HG02870 (cell line): ENCODE measurements around the gene GPD2.
A peak's percentile ranks its signal among the peaks of the same experiment; 100 is the strongest.
"Not testable (repeated sequence)": the region's sequence is repeated elsewhere in the genome, so short reads cannot be mapped to it uniquely, and the experiment has no call there.

ENCODE experiments used
- ATAC-seq: cut with Tn5 transposase; IDR thresholded peaks from one replicate; pipeline ENCODE4 v1.9.1; 2021; ENCODE audit warnings: mild to moderate bottlenecking, moderate library complexity; ENCODE audit not compliant: unreplicated experiment

The GPD2 gene

DNA sequence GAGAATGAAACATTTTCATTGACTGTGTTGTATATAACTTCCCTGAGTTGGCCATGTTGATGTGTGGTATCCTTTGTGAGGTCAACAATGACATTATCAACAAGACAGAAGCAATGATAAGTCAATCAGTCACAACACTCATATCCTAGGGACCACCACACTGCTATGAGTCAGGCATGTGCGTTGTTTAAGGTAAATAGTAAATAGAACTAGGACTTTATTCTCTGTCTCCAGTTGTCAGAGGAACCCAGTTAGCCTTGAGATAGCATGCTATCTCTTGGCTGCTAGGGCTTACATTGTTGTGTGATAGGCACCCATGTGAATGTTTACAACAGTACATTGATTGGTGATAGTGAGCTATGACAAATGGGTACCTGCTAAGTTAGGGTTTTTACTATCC is 37.3 kb downstream of the GPD2 start:
- no peak for ATAC-seq

DNA sequence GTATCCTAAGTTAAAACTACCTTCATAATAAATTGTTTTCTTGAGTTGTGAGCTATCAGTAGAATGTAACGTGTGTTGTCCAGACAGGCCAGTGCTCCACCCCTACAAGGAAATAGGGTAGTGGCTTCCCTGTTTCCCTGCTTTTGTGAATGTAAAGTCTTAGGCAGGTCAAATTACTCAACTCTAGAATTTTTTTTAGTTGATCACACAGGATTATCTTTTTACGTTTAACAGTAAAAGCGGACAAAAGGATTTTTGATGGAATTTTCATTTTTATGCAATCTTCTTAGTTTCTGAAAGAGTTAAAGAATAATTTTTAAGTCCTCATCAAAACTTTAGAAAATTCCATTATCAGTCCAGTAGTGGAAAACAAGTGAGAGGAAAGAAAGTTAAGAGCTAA is 38.2 kb downstream of the GPD2 start:
- no peak for ATAC-seq

DNA sequence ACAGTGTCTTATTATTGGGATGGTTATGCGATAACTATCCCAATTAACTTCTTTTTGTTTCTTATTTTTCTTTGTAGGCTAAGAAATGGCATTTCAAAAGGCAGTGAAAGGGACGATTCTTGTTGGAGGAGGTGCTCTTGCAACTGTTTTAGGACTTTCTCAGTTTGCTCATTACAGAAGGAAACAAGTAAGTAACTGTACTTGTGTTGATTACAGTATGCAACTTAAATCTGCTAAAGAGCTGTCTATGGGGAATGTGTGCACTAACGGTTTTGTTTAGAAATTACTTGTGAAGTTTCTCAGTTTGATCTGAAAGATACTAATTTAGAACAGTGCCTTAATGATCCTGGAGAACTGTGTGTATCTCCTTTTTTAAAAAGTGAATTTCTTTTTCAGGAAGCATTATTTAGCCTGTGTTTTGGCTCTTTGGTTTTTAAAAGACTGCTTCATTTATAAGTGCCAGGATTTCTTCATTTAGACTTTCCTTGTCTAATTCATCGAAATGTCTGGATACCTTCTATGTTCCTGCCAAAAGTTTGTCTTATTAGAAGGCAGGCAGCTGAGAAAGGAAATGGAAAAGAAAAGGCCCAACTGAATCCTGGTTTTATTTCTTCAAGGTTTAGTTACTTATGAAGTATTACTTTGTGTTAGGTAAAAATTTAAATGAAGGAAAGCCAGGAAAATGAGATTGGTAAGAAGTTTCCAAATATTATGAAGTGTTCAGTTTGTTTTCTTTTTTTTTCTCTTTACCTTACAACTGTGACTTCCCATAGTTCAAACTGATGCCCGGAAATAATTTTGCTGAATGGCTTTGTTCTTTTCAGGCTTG is 40.1 kb downstream of the GPD2 start:
- peak; percentile 71 for ATAC-seq

DNA sequence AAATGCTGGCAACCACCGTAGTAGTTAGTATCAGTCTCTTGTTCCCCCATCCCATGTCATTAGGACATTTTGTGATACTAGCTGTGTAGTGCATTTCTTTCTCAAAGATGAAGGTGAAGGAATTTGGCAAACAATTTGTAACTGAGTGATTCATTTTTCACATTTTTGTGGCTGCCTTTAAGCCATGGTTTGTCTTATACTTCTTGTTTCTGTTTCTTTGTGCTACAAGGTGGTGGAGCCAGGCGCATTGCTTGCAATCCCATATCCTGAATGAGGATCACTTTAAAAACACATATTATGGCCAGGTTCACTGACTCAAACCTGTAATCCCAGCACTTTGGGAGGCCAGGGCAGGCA is 40.6 kb downstream of the GPD2 start:
- ATAC-seq = peak; percentile 73

DNA sequence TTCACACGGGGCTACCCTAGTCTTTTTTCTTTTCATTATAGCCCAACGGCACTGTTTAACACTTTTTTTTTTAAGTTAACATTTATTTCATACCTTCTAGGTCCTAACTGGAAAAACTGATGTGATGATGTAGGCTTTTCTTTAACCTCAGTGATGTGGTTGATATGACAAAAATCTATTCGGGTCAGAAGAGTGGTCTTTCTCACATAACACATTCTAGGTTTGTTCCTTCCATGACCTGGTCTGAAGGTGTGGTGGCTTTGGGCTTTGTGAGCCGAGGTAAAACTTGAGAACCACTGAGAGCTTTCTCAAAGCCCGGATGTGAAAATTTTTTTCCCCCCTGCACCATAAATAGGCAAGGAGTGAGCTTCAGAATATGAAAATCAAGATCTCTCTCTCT is 44.2 kb downstream of the GPD2 start:
- no peak for ATAC-seq

DNA sequence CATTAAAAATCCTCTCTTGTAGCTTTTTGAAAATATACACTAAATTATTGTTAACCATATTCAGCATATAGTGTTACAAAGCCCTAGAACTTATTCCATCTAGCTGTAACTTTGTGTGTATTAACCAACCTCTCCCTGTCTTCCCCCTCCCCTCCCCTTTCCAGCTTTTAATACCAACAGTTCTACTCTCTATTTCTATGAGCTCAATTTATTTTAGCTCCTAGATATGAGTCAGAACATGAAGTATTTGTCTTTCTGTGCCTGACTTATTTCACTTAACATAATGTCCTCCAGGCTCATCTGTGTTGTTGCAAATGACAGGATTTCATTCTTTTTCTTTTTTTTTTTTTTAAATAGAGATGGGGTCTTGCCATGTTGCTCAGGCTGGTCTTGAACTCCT is 45.1 kb downstream of the GPD2 start:
- no peak for ATAC-seq

DNA sequence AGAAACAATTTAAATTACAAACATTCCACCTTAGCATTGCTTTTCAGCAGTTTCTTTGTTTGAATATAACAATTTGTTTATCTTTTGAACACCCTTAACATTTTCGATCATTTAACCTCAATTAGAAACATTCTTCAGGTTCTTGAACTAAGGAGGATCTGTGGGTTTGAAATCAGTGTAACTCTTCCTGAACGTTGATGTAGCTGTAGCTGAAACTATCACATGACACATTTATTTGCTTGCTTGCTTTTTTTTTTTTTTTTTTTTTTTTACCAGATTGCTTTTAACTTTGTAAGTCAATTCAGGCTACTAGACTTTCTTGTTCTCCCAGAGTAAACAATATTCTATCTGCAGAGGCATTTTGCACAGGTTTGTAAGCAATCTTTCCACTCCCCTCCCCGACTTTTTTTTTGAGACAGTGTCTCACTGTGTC is 47.6 kb downstream of the GPD2 start:
- no peak for ATAC-seq

DNA sequence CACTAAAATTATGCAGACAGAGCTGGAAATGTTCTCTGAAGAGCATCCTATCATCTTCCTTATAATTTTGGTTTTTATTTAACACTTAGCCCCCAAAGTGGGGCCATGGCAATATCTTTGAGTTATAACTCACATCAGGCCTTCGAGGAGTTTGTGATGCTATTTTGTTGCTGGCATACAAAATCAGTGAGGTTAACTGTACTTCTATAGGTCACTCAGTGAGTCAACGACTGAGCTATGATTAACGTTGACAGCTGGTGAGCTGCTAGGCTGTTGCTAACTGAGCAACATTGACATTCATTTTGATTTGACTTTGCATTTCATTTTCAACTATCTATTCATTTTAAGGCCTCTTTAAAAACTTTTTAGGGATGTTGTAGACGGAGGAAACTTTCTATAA is 50.0 kb downstream of the GPD2 start:
- no peak for ATAC-seq

DNA sequence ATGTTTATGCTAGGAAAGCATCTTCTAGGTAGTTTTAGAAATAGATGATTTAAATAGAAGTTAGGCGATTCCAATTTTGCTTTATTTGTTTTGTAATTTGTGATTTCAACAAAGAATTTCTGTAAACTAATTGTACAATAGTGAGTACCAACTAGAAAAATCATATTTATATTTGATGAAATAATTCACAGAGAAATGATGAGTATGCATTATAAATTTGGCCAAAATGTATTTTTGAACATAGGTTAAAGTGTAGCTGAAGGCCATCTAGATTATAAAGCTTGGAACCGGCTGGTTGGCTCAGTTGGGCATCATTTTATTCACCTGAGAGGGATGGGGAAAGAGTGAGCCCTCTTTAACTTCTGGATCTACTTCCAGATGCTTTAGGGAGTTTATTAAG is 50.4 kb downstream of the GPD2 start:
- no peak for ATAC-seq

DNA sequence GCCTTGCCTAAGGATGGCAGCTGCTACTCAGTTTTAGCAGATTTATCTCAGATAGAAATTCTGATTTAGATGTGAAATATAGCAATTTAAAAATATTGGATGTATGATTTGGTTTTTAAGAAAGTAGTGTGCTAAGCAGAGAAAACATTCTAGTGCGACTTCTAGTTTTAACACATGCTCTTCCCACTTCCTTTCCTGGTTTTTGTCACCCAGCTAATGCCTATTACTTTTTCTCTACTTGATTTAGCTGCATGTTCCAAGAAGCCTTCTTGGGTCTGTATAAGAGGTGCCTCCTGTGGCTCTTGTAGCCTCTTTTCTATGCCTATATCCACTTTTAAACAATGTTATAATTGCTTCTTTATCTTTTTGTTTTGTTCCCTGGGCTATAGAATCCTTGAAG is 53.0 kb downstream of the GPD2 start:
- no peak for ATAC-seq

DNA sequence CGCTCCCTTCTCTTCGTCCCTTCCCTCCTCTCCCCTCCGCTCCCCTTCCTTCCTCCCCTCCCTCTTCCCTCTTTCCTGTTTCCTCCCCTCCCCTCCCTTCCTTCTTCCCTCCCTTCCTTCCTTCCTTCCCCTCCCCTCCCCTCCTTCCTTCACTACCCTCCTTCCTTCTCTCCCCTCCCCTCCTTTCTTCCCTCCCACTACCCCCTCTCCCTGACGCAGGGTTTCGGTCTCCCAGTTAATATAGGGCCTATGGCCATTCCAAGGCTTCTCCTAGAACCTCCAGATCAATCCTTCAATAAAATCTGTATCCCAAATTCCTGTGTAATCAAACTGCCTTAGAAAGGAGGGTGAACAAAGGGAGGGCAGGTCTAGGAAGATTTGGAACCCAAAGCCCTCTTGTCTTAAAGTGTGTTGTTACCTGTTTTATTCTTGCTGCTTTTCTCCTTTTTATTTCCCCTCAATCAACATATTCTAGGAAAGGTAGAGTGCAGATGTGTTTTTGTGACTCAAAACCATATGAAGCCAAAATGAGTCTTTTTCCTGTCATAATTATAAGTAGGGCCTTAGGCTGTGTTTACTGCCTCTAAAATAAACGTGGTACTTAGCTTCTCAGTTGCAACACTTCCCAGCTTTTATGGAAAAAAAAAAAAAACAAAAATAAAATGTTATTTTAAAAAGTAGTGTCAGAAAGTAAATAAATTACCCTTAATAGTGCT is 53.7 kb downstream of the GPD2 start:
- ATAC-seq = no peak

DNA sequence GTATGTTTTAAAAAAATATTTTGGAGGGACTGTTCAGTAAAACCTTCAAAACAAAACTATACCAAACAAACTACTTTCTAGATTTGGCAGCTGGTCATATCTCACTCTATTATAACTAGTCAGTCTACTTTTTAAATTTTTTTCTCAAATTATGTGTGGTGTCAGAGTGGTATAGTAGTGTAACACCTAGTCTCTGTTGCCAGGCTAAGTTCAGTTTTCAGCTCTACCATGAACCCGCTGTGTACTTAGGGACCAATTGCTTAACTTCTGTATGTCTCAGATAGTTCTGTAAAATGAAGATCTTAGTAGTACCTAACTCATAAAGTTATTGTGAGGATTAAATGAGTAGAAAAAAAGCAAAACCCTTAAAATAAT is 54.3 kb downstream of the GPD2 start:
- no peak for ATAC-seq

DNA sequence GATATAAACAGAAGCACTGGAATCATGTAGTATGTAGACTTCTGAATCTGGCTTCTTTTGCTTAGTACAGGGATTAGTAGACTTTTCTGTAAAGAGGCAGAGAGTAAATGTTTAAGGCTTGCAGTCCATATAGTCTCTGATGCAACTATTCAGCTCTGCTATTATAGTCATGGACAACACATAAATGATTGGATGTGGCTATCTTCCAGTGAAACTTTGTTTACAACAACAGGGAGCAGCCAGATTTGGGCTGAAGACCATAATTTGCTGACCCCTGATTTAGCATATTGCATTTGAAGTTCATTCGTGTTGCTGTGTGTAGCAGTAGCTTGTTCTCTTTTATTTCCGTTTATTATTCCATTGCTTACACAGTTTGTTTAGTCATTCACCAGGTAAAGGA is 55.0 kb downstream of the GPD2 start:
- ATAC-seq = no peak

DNA sequence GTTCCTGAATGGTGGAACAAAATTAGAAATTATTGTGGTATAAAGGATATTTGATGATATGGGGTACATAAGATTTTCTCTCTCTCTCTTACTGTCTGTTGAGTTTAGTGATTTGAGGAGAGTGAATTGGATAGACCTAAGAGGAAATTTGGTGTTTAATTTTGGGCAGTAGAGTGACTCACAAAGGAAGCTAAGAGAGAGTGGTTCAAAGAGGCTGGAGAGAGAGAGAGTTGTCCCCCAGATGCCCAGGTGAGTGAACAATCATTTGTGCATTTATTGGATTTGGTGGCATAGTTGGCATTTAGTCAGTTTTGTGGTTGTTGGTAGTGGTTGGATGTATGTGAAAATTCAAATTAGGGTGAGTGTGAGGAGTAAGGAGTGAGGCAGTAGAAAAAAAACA is 56.8 kb downstream of the GPD2 start:
- no peak for ATAC-seq

DNA sequence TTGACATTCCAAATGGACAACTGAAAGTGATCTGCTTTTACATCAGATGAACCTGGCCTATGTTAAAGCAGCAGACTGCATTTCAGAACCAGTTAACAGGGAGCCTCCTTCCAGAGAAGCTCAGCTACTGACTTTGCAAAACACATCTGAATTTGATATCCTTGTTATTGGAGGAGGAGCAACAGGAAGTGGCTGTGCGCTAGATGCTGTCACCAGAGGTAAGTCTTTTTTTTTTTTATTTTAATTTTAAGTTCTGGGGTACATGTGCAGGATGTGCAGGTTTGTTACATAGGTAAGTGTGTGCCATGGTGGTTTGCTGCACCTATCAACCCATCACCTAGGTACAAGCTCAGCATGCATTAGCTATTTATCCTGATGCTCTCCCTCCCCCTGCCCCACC is 59.8 kb downstream of the GPD2 start:
- not testable (repeated sequence) for ATAC-seq

DNA sequence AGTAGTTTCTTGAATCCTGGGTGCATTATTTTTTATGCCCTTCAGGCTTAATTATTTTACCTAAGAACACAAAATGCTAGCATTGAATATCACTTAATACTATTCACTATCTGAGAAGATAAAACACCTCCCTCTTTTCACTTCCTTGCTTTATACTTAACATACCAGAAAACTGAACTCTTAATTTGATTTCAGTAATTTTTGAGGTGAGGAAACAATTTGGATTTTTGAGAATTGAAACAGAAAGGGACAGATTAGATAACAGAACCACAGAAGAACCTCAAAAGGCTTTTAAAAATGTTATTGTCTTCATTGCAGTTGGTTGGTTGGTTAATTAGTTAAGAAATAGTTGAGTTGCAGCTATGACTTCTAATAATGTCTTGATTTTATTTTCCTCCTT is 69.5 kb downstream of the GPD2 start:
- ATAC-seq = peak; percentile 69

DNA sequence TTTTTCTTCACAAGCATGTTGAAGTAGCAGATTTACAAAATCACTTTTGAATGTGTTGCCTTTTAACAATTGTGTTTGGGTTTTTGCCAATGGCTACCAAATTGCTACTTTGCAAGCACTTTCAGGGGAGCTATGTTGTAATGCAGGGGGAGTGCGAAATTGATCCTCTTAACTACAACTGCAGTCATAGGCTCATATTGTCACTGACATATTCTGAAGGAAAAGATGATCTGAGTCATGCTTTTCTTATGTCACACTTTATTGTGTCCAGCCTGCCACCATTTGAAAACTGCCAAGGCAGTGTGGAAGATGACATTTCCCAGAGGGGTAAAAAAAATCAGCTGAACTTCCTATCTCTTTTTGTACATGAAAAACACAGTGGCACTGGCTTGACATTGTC is 74.9 kb downstream of the GPD2 start:
- ATAC-seq = no peak

DNA sequence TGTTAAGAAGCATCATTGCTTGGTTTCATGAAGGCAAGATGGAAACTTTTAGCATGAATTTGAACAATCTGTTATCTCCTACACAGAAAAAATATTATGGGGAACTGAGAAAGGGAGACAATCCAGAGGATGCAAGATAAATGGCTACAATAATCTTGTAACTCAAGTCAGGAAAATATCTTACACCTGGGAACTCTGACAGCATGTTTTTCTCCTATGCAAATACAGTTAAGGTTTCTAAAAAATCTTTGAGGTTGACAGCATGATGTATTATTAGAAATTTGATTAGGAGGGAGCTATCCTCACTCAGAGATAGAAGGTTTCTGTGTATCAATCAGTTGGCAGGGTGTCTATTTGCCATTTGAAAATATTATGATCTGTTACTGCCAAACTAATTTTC is 75.6 kb downstream of the GPD2 start:
- peak; percentile 37 for ATAC-seq

DNA sequence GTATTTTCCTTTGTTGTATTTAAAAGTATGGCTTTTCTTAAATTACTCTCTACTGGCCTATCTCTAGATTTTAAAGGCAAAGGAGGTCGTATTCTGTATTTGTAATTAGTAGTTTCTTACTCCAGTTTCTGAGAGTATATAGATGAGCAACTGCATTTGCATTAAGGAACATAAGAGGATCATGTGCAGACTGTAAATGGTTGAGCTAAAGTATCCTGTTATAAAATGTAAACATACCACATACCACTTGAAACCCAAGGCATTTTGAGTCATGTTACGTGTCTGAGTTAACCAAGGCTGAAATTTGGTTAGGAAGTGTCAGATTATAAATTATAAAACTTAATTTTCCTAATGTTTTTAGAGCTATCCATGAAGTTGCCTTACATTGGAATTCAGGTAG is 76.3 kb downstream of the GPD2 start:
- ATAC-seq = peak; percentile 39

DNA sequence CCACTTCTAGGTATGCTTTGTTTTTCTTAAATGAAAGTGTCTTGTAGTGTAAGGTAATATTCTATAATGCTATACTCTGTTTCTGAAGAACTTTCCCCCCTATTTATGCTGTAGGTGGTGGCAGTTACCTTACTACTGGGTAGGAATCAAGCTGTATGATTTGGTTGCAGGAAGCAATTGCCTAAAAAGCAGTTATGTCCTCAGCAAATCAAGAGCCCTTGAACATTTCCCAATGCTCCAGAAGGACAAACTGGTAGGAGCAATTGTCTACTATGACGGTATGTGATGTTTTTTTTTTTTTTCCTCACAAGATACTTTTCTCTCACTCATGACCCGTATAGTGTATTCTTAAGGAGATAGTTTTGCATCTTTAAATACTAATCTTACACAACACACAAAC is 77.0 kb downstream of the GPD2 start:
- no peak for ATAC-seq

DNA sequence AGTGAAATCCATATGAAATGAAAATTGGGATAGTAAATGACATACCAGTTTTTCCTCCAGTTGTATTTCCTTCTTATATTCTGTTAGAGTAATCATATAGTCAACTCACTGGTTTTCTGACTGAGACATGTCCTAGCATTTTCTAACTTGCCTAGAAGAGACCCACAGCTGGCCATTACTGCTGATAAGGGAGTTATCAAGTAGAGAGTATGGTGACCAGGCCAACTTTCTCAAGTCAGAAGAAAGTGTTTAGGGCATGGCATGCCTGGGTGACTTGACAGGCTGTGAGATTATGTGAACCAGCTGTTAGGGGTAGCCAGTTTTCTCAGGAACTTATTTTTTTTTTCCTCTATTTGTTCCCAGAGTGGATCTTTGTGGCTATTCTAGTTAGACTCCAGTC is 81.2 kb downstream of the GPD2 start:
- no peak for ATAC-seq

DNA sequence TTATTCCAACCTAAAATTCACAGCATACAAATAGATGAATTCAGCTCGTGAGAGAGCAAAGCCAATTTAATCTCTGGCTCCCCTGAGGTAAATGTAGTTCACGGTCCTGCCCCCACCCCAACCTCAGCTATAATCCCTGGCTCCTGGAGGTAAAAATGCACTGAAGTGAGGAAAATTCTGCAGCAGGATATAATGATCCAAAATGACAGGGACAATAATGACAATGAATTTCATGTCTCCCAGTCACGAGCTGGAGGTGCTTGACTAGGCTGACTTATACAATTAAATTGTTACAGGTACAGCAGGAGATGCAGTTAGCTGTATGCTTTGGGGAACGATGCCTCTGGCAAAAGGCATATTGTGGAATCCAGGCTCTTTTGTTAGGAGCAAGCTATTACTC is 82.0 kb downstream of the GPD2 start:
- no peak for ATAC-seq
